CD4-positive, alpha-beta T cell treated with Interleukin-17A for 1 hour (primary cell): ENCODE data around the gene ZNF140.

Experiments
- DNase-seq: peaks from one replicate; pipeline ENCODE4 v3.0.0-alpha.2; 2020

Gene ZNF140

DNA sequence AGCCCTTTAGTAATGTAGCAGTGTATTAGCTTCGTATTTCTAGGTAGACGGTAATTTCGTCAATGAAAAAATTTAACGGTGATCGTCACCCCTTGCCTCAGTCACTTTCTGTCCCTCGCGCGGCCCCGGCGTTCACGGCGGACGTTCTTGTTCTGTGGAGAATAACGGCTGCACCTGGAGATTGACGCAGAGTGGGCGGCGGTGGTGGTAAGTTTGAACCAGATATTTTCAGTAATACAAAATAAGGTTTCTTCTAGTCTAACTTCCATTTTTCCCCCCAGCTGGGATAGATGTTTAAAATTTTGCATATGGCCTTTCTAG lies 50.0 kb downstream of the ZNF140 start:
- no peak for DNase-seq

DNA sequence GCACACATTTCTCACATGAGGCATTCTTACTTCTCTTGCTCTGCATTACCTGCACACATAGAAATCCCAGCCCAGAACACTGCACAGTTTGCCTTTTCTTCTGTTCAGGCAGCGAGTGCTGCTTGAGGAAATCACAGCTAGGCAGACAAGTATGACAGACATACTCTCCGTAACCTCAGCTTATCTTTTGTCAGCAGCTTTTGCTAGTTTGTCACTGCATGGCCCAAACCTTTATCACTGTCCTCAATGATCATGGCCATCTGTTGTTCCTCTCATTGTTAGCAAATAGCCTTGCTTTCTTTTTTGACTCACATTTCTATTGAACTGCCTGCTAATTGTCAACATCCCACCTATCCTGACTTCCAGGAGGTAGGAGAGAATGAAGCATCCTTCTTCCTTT lies 55.0 kb downstream of the ZNF140 start:
- no peak for DNase-seq

DNA sequence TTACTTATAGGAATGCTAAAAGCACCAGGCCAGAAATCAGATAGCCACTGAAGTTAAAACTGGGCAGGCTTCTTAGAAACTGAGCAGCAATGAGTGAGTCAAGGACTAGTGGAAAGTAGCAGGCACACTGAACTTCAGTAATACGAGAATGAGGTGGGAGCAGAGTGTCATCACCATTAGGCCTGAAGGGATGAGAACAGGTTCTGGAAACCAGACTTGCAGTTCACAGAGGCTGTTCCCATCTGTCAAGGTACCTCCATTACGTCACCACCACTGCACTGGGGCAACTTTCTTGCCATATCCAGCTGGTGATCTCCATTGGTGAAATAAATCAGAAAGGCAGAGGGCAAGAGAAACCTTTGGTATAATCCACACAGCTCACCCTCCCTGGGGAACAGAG lies 65.3 kb downstream of the ZNF140 start:
- no peak for DNase-seq

GRCh38 chr12:133156125-133156690 lies 75.5 kb downstream of the ZNF140 start:
- DNase-seq, result no peak
